Cardiac fibroblast (primary cell): ENCODE data around the gene YIPF3.
"Not testable (repeated sequence)": the region's sequence is repeated elsewhere in the genome, so short reads cannot be mapped to it uniquely, and the experiment has no call there.

Source experiments
- DNase-seq, 2 donors: peaks; one replicate each; pipeline versions ENCODE4 v3.0.0 to v3.0.0-alpha.2; 2010; ENCODE audit warnings: low read depth in 2 of 2
- H3K4me3 ChIP-seq, 2 donors: replicated peaks in 1 of 2; 1 replicate in 1 of 2; 2 replicates in 1 of 2; pipeline ENCODE4 v1.5.1; 2011; ENCODE audit warnings: low read depth in 2 of 2, low read length in 2 of 2, mild to moderate bottlenecking in 2 of 2, moderate library complexity in 1 of 2
- CTCF ChIP-seq: IDR thresholded peaks from one replicate; pipeline ENCODE4 v1.5.1; 2011; ENCODE audit warnings: low read depth, mild to moderate bottlenecking, low read length, inconsistent platforms

Gene YIPF3

GRCh38 chr6:43471399-43471798 is 45.3 kb downstream of the YIPF3 start:
- H3K4me3 ChIP-seq = no peak overlapping the region
- DNase-seq = no peak
- no peak for TF ChIP-seq CTCF

GRCh38 chr6:43469947-43470346 is 46.8 kb downstream of the YIPF3 start:
- TF ChIP-seq CTCF = no peak
- H3K4me3 ChIP-seq = no peak overlapping the region
- DNase-seq = no peak

- no peak for TF ChIP-seq CTCF
- DNase-seq = no peak
- H3K4me3 ChIP-seq = no peak overlapping the region
Observed at GRCh38 chr6:43468748-43469681, 47.7 kb downstream of the YIPF3 start.

- no peak for DNase-seq
- no peak overlapping the region for H3K4me3 ChIP-seq
- no peak for TF ChIP-seq CTCF
Observed at GRCh38 chr6:43468240-43468639, 48.5 kb downstream of the YIPF3 start.

GRCh38 chr6:43467752-43468151 is 49.0 kb downstream of the YIPF3 start:
- TF ChIP-seq CTCF = no peak
- DNase-seq = no peak
- H3K4me3 ChIP-seq = no peak overlapping the region

GRCh38 chr6:43467265-43467664 is 49.5 kb downstream of the YIPF3 start:
- not testable (repeated sequence) for H3K4me3 ChIP-seq, DNase-seq

- TF ChIP-seq CTCF = no peak
- H3K4me3 ChIP-seq = no peak overlapping the region
- DNase-seq = peak in 1 of 2 donors; percentile 13
Observed at GRCh38 chr6:43465948-43466347, 50.8 kb downstream of the YIPF3 start.
